ENCODE data around the gene GNAI3.

The GNAI3 gene

GRCh38 chr1:109546311-109547109, 1.9 kb upstream of the GNAI3 start:
- peak overlapping the region; percentile 99 for H3K4me3 ChIP-seq (ENCODE audit: low read length)
- TF ChIP-seq CTCF (IDR thresholded peaks at IDR 0.05; ENCODE audit: insufficient read depth, low read depth, low read length, missing control alignments), result peak; percentile 90
- peak; percentile 89 for DNase-seq (ENCODE audit: low read depth)

GRCh38 chr1:109547463-109548320, 723 bp upstream of the GNAI3 start:
- peak overlapping the region; percentile 99 for H3K4me3 ChIP-seq (ENCODE audit: low read length)
- TF ChIP-seq CTCF (IDR thresholded peaks at IDR 0.05; ENCODE audit: insufficient read depth, low read depth, low read length, missing control alignments), result no peak
- DNase-seq (ENCODE audit: low read depth), result peak; percentile 32

GRCh38 chr1:109556563-109556962, 8.1 kb downstream of the GNAI3 start:
- no peak for TF ChIP-seq CTCF (IDR thresholded peaks at IDR 0.05; ENCODE audit: insufficient read depth, low read depth, low read length, missing control alignments)
- H3K4me3 ChIP-seq (ENCODE audit: low read length), result no peak overlapping the region

GRCh38 chr1:109557520-109557919, 9.1 kb downstream of the GNAI3 start:
- TF ChIP-seq CTCF (IDR thresholded peaks at IDR 0.05; ENCODE audit: insufficient read depth, low read depth, low read length, missing control alignments), result no peak
- no peak overlapping the region for H3K4me3 ChIP-seq (ENCODE audit: low read length)
- no peak for DNase-seq (ENCODE audit: low read depth)

More at GRCh38 chr1:109556563-109556962, 8.1 kb downstream of the GNAI3 start:
- no peak for DNase-seq (ENCODE audit: low read depth)

GRCh38 chr1:109559995-109560394, 11.6 kb downstream of the GNAI3 start:
- no peak for TF ChIP-seq CTCF (IDR thresholded peaks at IDR 0.05; ENCODE audit: insufficient read depth, low read depth, low read length, missing control alignments)
- DNase-seq (ENCODE audit: low read depth), result no peak
- H3K4me3 ChIP-seq (ENCODE audit: low read length), result no peak overlapping the region

GRCh38 chr1:109564194-109564878, 15.9 kb downstream of the GNAI3 start:
- TF ChIP-seq CTCF (IDR thresholded peaks at IDR 0.05; ENCODE audit: insufficient read depth, low read depth, low read length, missing control alignments), result no peak
- DNase-seq (ENCODE audit: low read depth), result no peak
- no peak overlapping the region for H3K4me3 ChIP-seq (ENCODE audit: low read length)
